H1 (cell line): ENCODE results near the gene TINAGL1. TPM values are rescaled to one million over a fixed set of nuclear protein-coding genes. Genes with fewer than 3 reads are reported as not detected.
A peak's percentile ranks its signal among the peaks of the same experiment; 100 is the strongest.

Experiments
- BRCA1 ChIP-seq: IDR thresholded peaks from 2 replicates; pipeline ENCODE4 v1.6.1; 2012; ENCODE audit warnings: low read depth, low read length, improper control_type of control experiment
- CHD1 ChIP-seq: IDR thresholded peaks from 2 replicates; pipeline ENCODE4 v1.6.1; 2012; ENCODE audit warnings: low read depth, low read length, improper control_type of control experiment
- CREB1 ChIP-seq: IDR thresholded peaks from 2 replicates; pipeline ENCODE4 v1.6.1; 2012; ENCODE audit warnings: inconsistent platforms
- CTBP2 ChIP-seq: IDR thresholded peaks from 2 replicates; pipeline ENCODE4 v1.7.0; 2011; ENCODE audit warnings: borderline replicate concordance, mild to moderate bottlenecking, moderate library complexity, mixed read lengths, low read length; ENCODE audit not compliant: insufficient read depth, insufficient read length
- EGR1 ChIP-seq: IDR thresholded peaks from 2 replicates; pipeline ENCODE4 v1.6.1; 2011; ENCODE audit warnings: low read depth, low read length, borderline replicate concordance
- GABPA ChIP-seq: IDR thresholded peaks from 2 replicates; pipeline ENCODE4 v1.6.1; 2011; ENCODE audit warnings: mild to moderate bottlenecking, low read length, moderate library complexity, borderline replicate concordance; ENCODE audit not compliant: insufficient read depth
- GTF2F1 ChIP-seq: IDR thresholded peaks from 2 replicates; pipeline ENCODE4 v1.6.1; 2012; ENCODE audit warnings: low read depth, low read length, improper control_type of control experiment, borderline replicate concordance
- MAFK ChIP-seq: IDR thresholded peaks from 2 replicates; pipeline ENCODE4 v1.6.1; 2012; ENCODE audit warnings: low read depth, mild to moderate bottlenecking, improper control_type of control experiment, low read length
- POLR2A ChIP-seq, 2 experiments: IDR thresholded peaks; 1 replicate in 1 of 2; 2 replicates in 1 of 2; pipeline ENCODE4 v1.6.1; 2011; ENCODE audit warnings: low read depth in 2 of 2, low read length in 2 of 2, mild to moderate bottlenecking in 2 of 2; ENCODE audit errors: control extremely low read depth in 1 of 2
- RAD21 ChIP-seq, 2 experiments: IDR thresholded peaks in 1 of 2; conservative IDR thresholded peaks in 1 of 2; 2 replicates each; pipeline ENCODE4 v1.6.1; 2011; ENCODE audit warnings: low read depth in 2 of 2, low read length in 2 of 2, improper control_type of control experiment in 1 of 2, inconsistent platforms in 1 of 2, mild to moderate bottlenecking in 1 of 2, moderate library complexity in 1 of 2
- RNF2 ChIP-seq: fragments of 200-900, 300-1000 bp; sonication (generic); IDR thresholded peaks from 2 replicates; pipeline ENCODE4 v1.7.1; 2016; ENCODE audit warnings: borderline replicate concordance, low read depth, mild to moderate bottlenecking, antibody characterized with exemption, low read length; ENCODE audit not compliant: poor library complexity, severe bottlenecking; ENCODE audit errors: missing control alignments
- RXRA ChIP-seq: IDR thresholded peaks from 2 replicates; pipeline ENCODE4 v1.6.1; 2011; ENCODE audit warnings: low read depth, mild to moderate bottlenecking, low read length, moderate library complexity; ENCODE audit not compliant: insufficient read depth
- SAP30 ChIP-seq: fragments of 300-600 bp; sonication (generic); IDR thresholded peaks from 2 replicates; pipeline ENCODE4 v1.7.1; 2012; ENCODE audit warnings: low read length, moderate library complexity, mild to moderate bottlenecking, inconsistent platforms; ENCODE audit not compliant: insufficient read depth, insufficient replicate concordance
- SIN3A ChIP-seq, 2 experiments: IDR thresholded peaks in 1 of 2; conservative IDR thresholded peaks in 1 of 2; 2 replicates each; pipeline ENCODE4 v1.6.1; 2011 to 2012; ENCODE audit warnings: low read length in 2 of 2, improper control_type of control experiment in 1 of 2, low read depth in 1 of 2, mild to moderate bottlenecking in 1 of 2
- SP4 ChIP-seq: IDR thresholded peaks from 2 replicates; pipeline ENCODE4 v1.6.1; 2012; ENCODE audit warnings: low read length, inconsistent platforms
- TAF7 ChIP-seq: optimal IDR thresholded peaks from 2 replicates; pipeline ENCODE3; 2011; ENCODE audit warnings: low read depth, mild to moderate bottlenecking, inconsistent platforms, low read length, moderate library complexity, borderline replicate concordance
- YY1 ChIP-seq: IDR thresholded peaks from 2 replicates; pipeline ENCODE4 v1.6.1; 2011; ENCODE audit warnings: low read depth, mild to moderate bottlenecking, low read length
- polyA plus RNA-seq, 7 experiments: library from polyadenylated mRNA; depleted of rRNA in 3 of 7; stranded (reverse) in 5 of 7; unstranded in 2 of 7; fragments of >200 nt in 5 of 7; fragments of 200-250 nt in 2 of 7; gene quantifications; 1 replicate in 5 of 7; 2 replicates in 1 of 7; 4 replicates in 1 of 7; pipeline versions ENCODE4 v1.2.1 to v1.2.3, GENCODE V29; 2011 to 2013; ENCODE audit warnings: missing spikeins in 2 of 7, mixed read lengths in 2 of 7
- total RNA-seq: library from RNA; stranded (reverse); fragmentation: NEBNext Ultra II Directional; extraction: Animal tissue kit (Norgen Biotek cat#: 25700); gene quantifications from 2 replicates; pipeline ENCODE4 v1.2.1, GENCODE V29; 2021
- TF ChIP-seq, protein P1 (sequence below): IDR thresholded peaks from 2 replicates; pipeline ENCODE4 v1.6.1; 2012; ENCODE audit warnings: low read length, inconsistent platforms

The TINAGL1 gene
- total and polyA plus RNA-seq, 2 of the 8 experiments (the other 6 are each of a cell fraction or from before 2014, with no cell fraction given), result 11.2 to 21.7 TPM

DNA sequence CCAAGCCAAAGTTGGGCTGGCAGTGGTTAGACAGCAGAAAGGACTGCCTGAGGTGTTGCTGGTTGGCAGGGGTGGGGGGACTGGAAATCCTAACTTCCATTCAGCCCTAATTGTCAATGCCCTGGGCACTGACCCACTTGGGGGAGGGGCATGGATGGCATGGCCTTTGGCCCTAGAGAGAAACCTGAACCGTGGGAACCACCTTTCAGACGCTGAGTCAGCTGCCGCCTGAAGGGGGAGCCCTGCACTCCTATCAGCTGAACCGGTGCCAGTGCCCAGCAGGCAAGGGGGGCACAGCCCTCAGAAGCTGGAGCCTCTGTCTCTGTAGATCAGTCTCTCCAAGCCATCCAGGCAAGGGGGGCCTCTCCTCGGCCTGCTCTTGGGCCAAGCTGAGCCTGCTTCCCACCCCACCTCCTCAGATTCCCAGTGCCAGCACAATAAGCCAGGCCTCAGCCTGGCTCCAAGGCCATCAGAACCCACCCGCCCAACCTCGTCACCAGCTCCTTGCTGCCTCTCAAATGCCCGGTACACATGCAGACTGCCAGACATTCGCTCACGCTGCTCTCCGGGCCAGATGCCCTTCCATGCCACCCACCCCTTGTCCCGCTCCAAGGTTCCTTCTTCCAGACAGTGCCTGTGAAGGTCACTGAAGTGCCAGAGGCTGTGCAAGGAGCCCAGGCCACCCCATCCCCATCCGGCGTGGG lies 11.6 kb downstream of the TINAGL1 start (continued):
- TF ChIP-seq GABPA (0 out of 2 replicates have a peak, but pooled peaks have one; percentile 34), CTBP2 (peak; percentile 94), SAP30 (no peak), CHD1 (no peak), EGR1 (no peak), SIN3A (conservative IDR thresholded peaks at IDR 0.05 in 1 of 2, IDR thresholded peaks at IDR 0.05 in 1 of 2; ENCODE audit: low read depth in 1 of 2, low read length in 2 of 2) (no peak; a peak in 1 of 4 replicates), BRCA1 (no peak), RXRA (no peak), RAD21 (IDR thresholded peaks at IDR 0.05 in 1 of 2, conservative IDR thresholded peaks at IDR 0.05 in 1 of 2; ENCODE audit: low read depth in 2 of 2, low read length in 2 of 2) (peak; percentile 43 to 59), POLR2A (IDR thresholded peaks at IDR 0.05; ENCODE audit: control extremely low read depth in 1 of 2, low read depth in 2 of 2, low read length in 2 of 2) (peak in 1 of 2 experiments; percentile 42; a peak in 1 of 3 replicates), GTF2F1 (no peak), SP4 (no peak), MAFK (peak; percentile 52; the same call in 1 of the 2 replicates), YY1 (0 out of 2 replicates have a peak, but pooled peaks have one; percentile 66), CREB1 (peak; percentile 66), RNF2 (no peak), TAF7 (no peak)
- TF ChIP-seq, protein P1, sequence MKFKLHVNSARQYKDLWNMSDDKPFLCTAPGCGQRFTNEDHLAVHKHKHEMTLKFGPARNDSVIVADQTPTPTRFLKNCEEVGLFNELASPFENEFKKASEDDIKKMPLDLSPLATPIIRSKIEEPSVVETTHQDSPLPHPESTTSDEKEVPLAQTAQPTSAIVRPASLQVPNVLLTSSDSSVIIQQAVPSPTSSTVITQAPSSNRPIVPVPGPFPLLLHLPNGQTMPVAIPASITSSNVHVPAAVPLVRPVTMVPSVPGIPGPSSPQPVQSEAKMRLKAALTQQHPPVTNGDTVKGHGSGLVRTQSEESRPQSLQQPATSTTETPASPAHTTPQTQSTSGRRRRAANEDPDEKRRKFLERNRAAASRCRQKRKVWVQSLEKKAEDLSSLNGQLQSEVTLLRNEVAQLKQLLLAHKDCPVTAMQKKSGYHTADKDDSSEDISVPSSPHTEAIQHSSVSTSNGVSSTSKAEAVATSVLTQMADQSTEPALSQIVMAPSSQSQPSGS, result no peak
